ENCODE measurements around the gene FAM107B. TPM values are rescaled to one million over a fixed set of nuclear protein-coding genes. Genes with fewer than 3 reads are reported as not detected.

Gene FAM107B
- total RNA-seq, 4 donors from 2014 or later = 7.3 to 15.6 (median 13.3) TPM

GRCh38 chr10:14697281-14697680, 77.4 kb downstream of the FAM107B start:
- TF ChIP-seq EP300 (IDR thresholded peaks at IDR 0.05) = no peak
- TF ChIP-seq CTCF (IDR thresholded peaks at IDR 0.05) = no peak
- no peak for TF ChIP-seq POLR2AphosphoS5 (IDR thresholded peaks at IDR 0.05)
- TF ChIP-seq POLR2A (IDR thresholded peaks at IDR 0.05) = no peak
- no peak for ATAC-seq
- H3K4me1 ChIP-seq = no peaks in the 10 kb centered on the region
- H3K4me3 ChIP-seq = no peak overlapping the region
- H3K27me3 ChIP-seq = no peaks in the 10 kb centered on the region
- 52 to 68% methylated on average over 4 to 5 of the region's 5 CpGs for WGBS, 2 donors (ENCODE audit: low coverage in 1 of 2)
- H3K36me3 ChIP-seq = no peaks in the 10 kb centered on the region
- no peaks in the 10 kb centered on the region for H3K9me3 ChIP-seq
- no peak overlapping the region for H3K27ac ChIP-seq

- H3K27me3 ChIP-seq = no peaks in the 10 kb centered on the region
- WGBS, 2 donors (ENCODE audit: low coverage in 1 of 2) = 75 to 100% methylated on average over 2 to 5 of the region's 5 CpGs
- H3K9me3 ChIP-seq = no peaks in the 10 kb centered on the region
- TF ChIP-seq POLR2A (IDR thresholded peaks at IDR 0.05) (no peak), POLR2AphosphoS5 (IDR thresholded peaks at IDR 0.05) (no peak), CTCF (IDR thresholded peaks at IDR 0.05) (no peak), EP300 (IDR thresholded peaks at IDR 0.05) (no peak)
- H3K27ac ChIP-seq = no peak overlapping the region
- no peak for ATAC-seq
- no peaks in the 10 kb centered on the region for H3K4me1 ChIP-seq
- H3K4me3 ChIP-seq = no peak overlapping the region
- H3K36me3 ChIP-seq = no peaks in the 10 kb centered on the region
These were observed 77.9 kb downstream of the FAM107B start for GRCh38 chr10:14696821-14697220.

GRCh38 chr10:14695847-14696480, 78.7 kb downstream of the FAM107B start:
- Histone ChIP-seq H3K36me3 (no peaks in the 10 kb centered on the region), H3K27ac (no peak overlapping the region), H3K9me3 (no peaks in the 10 kb centered on the region), H3K27me3 (no peaks in the 10 kb centered on the region), H3K4me1 (no peaks in the 10 kb centered on the region), H3K4me3 (no peak overlapping the region)
- no peak for ATAC-seq
- no peak for TF ChIP-seq POLR2AphosphoS5 (IDR thresholded peaks at IDR 0.05)
- no peak for TF ChIP-seq POLR2A (IDR thresholded peaks at IDR 0.05)
- TF ChIP-seq CTCF (IDR thresholded peaks at IDR 0.05) = no peak
- TF ChIP-seq EP300 (IDR thresholded peaks at IDR 0.05) = no peak
- 82 to 93% methylated on average over 3 of the region's 3 CpGs for WGBS, 2 donors (ENCODE audit: low coverage in 1 of 2)

- ATAC-seq = no peak
- Histone ChIP-seq H3K27ac (no peak overlapping the region), H3K4me1 (no peaks in the 10 kb centered on the region), H3K9me3 (no peaks in the 10 kb centered on the region), H3K36me3 (no peaks in the 10 kb centered on the region), H3K4me3 (no peak overlapping the region), H3K27me3 (no peaks in the 10 kb centered on the region)
- TF ChIP-seq POLR2AphosphoS5 (IDR thresholded peaks at IDR 0.05) = no peak
- TF ChIP-seq EP300 (IDR thresholded peaks at IDR 0.05) = no peak
- 100% methylated on average over 2 of the region's 2 CpGs; no CpG with 5 or more reads in 1 of the 2 donors for WGBS, 2 donors (ENCODE audit: low coverage in 1 of 2)
These were observed 80.8 kb downstream of the FAM107B start for GRCh38 chr10:14693891-14694290.

- TF ChIP-seq POLR2AphosphoS5 (IDR thresholded peaks at IDR 0.05) (no peak), POLR2A (IDR thresholded peaks at IDR 0.05) (no peak), CTCF (IDR thresholded peaks at IDR 0.05) (no peak), EP300 (IDR thresholded peaks at IDR 0.05) (no peak)
- Histone ChIP-seq H3K36me3 (no peaks in the 10 kb centered on the region), H3K27me3 (no peaks in the 10 kb centered on the region), H3K27ac (no peak overlapping the region), H3K9me3 (no peaks in the 10 kb centered on the region), H3K4me3 (no peak overlapping the region), H3K4me1 (no peaks in the 10 kb centered on the region)
- ATAC-seq = no peak
- 65% methylated on average over 13 to 16 of the region's 16 CpGs for WGBS, 2 donors (ENCODE audit: low coverage in 1 of 2)
These were observed 82.2 kb downstream of the FAM107B start for GRCh38 chr10:14692344-14693076.

All from gastroesophageal sphincter (tissue), 4 donors.